ENCODE measurements around the gene TPP2.

The TPP2 gene

DNA sequence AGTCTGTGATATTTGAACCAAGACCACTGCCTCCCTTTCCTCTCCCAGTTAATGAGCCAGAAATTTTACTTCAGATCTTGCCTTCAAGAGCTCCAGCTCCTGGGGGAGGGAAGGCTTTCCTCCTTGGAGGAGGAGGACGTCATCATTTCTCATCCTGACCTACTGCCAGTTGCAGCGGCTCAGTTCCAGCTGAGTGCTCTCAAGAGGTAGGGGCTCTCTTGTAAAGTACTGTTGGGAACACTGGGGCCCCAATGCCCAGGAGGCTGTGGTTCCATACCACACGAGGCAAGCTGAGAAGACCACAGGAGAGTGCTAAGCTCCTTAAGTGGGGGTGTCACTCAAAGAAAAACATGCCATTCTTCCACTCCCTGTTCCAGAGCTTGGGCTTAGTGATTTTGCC, 61.9 kb downstream of the TPP2 start:
- DNase-seq: no peak

DNA sequence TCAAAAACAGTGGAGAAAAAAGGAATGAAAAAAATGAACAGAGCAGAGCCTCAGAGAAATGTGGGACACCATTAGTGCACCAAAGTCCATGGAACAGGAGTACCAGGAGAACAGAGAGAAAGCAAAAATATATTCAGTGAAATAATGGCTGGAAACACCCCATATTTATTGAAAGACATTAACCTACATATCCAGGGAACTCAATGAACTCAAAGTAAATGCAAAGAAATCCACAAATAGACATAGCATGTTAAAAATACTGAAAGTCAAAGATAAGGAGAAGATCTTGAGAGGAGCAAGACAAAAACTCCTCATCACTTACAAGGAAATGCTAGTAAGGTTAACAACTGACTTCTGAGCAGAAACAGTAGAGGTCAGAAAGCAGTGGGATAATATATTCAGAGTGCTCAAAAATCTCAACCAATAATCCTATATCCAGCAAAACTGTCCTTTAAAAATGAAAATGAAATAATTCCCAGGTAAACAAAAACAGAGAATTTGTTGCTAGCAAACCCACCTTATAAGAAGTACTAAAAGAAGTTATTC, 62.5 kb downstream of the TPP2 start:
- DNase-seq: no peak

DNA sequence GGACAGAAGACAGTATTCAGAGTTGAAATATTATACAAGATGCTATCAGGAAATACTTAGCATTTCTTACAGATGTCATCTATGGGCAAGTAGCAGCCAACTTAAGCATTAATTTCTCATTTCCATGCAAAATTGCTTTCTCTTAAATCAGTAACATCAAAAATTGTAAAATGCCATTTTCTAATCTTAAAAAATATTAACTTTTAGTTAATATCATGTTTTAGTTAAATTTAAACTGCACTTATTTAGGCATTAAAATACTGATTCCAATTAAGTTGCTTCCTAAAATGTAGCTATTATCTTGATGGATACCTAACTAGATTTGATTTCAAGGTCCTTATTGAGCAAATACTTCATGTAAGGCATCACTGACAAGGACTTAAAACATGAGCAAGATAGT, 70.2 kb downstream of the TPP2 start:
- DNase-seq: no peak

DNA sequence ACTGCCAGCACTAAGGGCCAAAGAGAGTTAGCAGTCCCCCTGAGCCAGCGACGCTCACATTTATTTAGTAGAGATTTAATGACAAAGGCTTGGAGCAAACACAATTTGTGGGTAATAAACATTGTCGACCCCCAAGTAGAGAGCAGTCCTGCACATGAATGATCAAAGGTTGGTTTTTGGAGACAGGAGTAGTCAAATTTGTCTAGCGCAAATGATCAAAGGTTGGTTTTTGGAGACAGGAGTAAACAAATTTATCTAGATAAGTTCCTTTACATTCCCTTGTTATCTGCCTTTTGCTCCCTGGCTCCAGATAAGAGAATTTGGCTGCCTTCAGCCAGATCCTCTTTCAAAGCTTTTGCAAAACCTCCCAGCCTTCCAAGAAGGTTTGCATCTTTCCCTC, 71.1 kb downstream of the TPP2 start:
- DNase-seq: no peak

DNA sequence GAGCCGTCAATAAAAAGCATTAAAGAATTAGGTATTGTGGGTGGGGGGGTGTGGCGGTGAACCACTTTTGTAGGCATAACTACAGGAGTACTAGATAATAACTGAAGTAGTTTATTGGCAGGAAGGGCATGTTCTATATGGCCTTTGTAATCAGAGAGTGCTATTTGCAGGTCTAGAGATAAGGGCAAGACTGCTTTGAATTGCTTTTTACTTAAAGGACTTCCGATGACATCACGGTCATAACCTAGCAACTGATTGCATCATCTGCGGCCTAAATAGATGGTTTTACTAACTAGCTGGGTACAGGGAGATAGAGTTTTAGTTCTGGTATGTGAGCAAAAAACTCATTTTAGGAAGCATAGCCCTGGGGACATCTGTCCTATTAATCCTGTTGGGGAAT, 73.3 kb downstream of the TPP2 start:
- no peak for DNase-seq

DNA sequence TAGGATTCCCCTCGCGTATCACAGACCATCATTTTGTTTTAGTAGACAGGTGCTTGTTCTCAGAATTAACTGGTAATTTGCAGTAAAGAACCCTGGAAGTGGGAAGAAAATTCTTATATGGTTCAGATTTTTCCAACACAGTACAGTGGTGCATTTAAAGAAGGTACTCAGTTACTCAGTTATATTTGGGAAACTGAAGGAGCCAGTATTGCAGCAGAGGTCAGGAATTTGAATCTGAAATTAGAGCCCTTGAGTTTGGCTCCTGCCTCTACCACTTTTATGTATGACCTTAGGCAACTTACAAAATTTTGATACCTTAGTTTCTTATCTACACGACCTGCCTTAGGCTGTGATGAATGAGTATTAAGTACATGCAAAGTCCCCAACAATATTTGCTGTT, 78.3 kb downstream of the TPP2 start:
- no peak for DNase-seq

DNA sequence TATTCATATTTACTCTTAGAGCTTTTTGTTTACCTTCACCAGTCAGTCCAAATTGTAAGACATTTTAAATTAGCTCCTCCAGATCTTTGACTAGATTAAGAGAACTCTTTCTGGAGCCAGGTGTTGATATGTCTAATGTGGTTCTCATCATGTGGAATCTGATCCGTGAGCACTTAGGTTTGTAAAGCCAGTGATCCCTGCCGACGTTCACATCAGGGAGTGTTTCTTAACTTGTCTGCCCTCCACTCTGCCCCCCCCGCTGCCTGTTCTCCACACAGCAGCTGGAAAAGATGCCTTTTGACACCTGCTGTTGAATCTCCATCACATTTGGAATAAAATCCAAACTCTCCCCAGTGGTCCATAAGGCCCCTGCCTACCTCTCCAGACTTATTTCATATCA, 80.3 kb downstream of the TPP2 start:
- DNase-seq: peak; percentile 34

DNA sequence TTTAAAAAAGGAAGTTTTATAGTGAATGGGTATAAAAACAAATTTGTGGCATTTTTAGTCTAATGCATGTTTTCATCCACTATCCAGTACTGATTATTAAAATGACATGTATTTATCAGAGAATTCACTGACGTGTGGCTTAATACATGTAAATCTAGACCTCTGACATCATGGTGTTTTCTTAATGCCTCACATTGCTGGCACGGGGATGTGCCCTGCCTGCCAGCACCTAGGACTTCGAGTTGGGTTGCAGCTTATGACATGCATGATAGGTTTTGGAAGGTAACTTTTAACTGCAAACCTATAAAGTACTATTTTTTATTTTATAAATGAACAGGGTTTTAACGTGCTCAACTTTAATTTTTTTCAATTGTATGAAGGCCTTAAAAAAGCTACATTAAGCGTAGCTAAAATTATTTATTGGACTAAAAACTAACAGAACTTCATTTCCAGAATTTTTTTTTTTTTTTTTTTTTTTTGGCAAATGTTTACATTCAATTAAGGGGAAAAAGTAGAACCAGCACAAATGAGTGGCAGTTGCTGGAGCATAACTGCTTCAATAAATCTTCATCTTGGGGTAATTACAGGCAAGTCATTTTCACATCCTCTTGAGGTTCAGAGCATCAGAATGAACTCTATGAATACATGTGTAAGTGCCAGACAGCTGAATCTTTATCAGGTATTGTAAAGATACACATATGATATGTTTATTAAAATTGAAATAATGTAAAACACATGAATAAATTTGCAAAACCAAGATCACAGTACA, 81.7 kb downstream of the TPP2 start:
- DNase-seq: no peak

DNA sequence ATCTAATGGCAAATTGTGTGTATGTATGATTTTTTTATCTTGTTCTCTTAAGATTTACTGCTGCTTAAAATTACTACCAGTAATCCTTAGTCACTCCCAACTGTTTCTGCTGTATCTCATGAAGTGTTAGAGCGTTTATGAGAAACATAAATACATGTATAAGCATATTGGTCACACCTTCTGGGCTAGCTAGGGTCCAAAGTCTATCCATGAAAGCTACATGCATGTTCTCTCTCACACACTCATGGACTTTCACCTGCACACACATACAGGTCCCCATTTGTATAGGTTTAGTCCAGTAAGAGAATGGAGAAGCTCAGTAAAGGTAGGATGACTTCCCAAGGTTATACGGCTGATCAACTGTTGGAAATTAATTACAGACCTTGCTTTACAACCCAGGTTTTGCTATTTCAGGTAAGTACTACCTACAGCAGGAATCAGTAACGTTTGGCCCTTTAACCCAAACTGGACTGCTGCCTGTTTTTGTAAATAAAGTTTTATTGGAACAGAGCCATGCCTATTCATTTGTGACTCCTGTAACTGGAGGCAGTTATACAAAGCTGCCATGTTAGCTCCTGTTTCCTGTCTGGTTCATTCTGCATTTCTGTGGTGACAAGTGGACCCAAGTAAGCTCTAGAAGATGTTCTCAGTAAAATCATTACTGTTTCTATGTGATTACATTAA, 82.8 kb downstream of the TPP2 start:
- no peak for DNase-seq

DNA sequence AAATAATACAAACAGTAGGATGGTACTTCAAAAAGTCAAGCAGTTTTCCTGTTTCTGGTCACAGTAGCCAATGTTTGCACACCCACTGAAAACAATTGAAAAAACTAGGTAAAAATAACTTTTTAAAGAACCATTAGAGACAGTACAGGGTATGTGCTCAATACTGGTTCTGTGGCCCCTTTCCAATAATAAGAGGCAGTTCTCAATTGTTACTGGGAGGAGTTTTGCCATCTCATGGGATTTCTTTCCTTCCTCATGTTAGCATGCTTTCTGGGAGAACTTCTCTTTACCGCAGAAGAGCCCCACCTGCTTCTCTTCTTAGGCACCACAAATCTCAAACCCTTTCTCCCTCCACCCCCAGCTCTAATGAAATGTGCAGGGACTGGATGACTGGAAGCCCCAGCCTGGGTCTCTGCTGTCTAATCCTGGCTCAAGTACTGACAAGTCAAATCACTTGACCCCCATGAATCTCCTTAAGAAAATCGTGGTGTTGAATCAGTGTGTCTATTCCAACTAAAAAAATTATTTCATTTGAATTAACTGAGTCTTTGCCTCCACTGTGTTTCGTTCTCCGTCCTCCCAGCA, 83.4 kb downstream of the TPP2 start:
- DNase-seq: no peak

DNA sequence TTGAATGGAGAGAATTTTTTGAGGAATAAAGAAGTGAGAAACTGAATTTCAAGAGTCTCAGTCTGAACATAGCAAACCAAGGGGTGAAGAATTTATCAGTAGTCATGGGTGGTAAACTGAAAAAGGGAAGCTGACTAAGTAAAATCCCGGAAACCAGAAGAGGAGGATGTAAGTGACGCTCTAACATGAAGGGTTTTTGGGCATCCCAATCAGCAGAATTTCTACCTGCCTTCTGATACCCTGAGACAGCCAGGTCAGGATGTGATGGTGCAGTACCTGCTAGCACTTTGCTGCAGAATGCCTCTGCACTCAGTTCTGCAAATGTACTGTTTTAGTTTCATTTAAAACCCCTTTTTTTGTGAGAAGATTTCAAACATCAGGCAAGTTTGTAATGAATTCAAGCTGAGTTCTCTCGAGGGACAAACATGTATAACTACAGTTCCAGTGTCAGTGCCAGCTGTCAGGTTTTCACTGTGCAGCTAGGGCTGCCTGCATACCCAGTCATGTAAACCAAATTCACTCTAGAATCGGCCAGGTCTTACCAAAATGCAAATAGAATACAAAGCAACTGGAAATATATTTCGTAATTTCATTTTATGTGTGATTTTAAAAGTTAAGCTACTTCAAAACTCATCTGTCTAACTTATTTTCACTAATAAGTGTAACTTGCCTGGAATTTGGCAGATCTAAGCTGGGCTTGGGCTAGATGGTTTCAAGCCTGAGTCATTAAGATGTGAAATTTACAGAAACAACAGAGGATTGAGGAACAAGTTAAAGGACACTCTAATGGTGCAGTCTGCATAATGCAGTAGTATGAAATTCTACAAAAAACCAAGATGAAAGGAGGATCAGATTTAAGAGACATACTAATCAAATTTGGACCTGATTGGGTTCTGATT, 84.3 kb downstream of the TPP2 start:
- DNase-seq: no peak

DNA sequence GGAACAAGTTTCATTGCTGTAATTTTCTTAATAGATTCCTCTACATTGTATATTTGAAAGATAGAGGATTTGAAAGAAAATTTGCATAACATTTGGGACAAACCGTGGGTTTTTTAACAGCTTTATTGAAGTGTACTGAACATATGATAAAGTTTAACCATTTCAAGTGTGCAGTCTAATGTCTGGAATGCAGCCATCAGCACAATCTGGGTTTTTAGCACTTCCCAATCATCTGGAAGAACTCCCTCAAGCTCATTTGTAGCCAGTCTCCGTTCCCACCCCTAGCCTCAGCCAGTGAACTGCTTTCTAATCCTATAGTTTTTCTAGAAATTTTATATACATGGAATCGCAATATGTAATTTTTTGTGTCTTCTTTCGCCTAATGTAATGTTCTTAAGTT, 85.4 kb downstream of the TPP2 start:
- DNase-seq: no peak

DNA sequence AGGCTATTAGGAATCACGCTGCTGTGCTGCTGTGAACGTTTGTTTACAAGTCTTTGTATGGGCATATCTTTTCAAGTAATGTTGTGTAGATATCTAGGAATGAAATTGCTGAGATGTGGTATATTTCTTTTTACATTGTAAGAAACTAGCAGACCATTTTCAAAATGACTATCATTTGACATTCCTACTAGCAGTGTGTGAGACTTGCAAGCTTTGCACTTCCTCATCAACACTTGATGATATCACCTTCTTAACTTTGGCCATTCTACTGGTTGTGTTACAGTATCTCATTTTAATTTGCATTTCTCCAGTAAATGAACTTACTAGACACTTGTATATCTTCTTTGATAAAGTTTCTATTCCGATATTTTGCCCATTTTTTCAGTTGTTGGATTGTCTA, 85.9 kb downstream of the TPP2 start:
- DNase-seq: no peak

DNA sequence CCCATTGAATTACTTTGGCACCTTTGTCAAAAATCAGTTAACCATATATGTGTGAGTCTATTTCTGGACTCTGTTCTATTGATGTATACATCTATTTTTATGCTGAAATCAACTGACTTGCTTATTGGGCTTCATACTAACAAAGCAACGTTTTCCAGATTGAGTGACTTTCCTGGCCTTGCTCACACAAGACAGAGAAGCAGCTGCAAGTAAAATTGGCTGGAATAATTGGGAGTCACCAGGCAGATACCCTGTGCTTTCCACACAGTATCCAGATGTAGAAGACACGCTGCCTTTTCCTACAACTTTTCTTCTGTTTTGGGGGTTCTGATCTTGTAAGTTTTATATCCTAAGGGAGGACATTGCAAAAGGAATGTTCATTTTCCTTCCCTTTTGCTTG, 86.9 kb downstream of the TPP2 start:
- no peak for DNase-seq

DNA sequence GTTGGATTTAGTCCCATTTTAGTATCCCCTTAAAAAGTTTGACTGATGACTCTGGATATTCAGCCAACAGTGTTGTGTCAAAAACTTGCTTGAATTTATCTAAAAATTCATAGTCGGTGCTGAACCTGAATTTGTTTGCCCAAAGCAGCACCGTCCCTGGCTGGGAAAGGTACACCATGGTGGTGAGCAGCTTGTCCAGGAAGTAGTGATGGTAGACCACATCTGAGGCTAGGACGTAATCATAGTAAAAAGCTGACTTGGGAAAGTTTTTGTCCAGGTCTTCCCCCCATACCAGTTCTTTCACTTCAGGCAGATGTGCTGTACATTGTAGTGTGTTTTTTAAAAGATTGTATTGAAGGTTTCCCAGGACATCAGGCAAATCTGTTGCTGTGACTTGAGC, 89.2 kb downstream of the TPP2 start:
- no peak for DNase-seq

DNA sequence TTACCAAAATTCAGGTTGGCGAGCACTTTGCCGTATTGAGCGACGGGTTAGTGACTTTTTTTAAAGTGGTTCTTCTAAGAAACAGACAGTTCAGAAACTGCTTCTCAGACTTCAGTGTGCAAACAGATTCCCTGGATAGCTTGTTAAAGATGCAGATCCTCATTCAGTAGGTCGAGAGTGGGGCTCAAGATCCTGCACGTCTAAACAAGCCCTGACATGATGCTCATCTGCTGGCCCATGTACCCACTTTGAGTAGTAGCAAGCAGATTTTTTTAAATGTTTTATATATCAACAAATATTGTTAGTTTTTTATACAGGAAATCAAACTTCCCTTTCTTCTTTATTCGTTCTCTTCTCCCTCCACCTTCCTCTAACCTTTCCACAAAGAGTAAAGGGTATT, 90.7 kb downstream of the TPP2 start:
- no peak for DNase-seq

DNA sequence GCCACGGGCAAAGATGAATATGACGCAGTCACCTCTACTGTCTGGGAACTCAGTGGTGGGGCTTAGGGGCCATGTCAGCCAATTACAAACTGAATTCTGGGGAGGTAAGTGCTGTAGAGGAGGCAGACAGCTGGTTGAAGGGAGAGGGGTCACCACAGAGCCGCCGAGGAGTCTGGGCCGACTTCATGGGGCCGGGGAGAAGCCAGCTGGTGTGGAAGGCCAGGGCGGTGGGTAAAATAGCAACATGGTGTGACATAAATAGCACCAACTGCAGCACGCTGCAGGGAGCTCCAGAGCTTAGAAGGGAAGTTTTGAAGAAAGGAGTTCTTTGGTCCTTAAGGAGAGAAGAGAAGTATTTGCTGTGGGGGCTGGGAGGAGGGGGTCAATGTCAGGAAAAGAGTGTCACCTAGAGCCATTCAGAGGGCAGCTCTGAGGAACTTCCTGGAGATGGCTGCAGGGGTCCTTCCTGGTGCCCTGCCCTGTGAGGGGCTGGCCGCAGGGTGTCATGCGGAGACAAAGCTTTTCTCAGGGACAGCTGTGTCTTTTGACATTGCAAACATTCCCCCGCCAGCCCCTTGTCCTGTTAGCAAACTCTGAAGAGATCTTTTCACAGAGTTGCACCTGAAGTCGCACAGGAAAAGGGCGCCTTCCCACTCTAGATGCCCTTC, 91.7 kb downstream of the TPP2 start:
- DNase-seq: no peak

DNA sequence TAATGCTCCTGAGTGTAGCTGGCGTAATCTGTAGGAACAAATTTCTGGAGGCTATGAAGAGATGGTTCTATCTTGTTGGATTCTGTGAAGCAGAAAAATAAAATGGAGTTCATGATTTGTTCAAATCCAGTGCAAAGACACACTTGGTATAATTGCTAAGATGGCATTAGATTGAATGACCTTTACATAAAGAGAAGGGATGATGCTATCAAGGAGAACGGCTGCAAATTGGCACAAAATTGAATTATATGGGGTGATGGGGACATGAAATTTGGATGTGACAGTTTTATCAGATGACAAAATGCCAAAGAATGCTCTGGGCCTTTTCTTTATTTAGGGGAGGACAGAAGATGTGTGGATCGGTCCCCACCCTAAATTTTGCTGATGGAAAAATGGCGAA, 94.1 kb downstream of the TPP2 start:
- DNase-seq: no peak

DNA sequence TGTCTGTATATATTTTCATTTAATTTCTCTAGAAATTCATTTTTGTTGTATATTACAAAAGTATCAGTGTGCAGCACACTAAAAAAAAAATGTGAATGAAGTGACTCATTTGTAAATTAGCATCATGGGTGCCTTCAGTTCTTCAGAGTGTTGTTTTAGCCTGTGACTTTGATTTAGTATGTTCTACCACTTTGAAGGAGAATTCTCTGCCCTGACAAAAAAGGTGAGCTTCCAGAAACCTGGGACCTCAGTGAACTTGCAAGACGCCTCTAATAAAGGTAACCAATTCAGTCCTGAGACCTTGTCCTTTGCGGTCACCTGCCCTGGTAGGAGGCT, 95.7 kb downstream of the TPP2 start:
- DNase-seq: no peak

DNA sequence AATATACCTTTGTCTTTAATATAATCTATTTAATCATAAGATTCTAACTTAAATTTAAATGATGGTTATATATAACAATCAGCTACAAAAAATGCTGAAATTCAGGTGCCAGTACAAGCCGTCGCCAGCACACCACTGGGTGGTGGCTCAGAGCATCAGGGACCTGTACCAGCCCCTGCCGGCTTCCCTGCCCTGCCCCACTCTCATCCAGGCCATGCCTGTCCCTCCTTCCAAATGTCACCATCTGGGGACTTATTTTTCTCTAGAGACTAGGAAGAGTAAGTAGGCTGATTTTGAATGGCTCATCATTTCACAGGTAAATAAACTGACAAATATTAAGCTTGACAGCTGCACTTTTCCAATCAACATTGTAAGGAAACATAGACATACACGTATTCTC, 96.5 kb downstream of the TPP2 start:
- no peak for DNase-seq

DNA sequence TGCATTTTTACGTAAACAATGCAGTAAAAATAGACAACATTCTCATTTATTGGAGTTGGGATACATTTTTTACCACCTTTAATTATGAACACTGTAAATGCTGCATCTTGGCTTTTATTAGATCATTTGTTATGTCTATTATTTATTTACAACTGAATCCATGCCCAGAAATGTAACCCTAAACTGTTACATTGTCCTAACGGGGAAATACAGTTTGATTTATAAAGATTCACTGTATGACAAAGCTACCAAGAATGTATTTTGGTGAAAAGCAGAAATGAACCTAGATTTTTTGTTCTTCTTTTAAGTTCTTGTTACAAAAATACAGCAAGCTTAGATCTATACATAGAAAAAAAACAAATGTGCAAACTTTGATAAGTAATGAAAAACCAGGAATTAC, 97.0 kb downstream of the TPP2 start:
- DNase-seq: no peak

DNA sequence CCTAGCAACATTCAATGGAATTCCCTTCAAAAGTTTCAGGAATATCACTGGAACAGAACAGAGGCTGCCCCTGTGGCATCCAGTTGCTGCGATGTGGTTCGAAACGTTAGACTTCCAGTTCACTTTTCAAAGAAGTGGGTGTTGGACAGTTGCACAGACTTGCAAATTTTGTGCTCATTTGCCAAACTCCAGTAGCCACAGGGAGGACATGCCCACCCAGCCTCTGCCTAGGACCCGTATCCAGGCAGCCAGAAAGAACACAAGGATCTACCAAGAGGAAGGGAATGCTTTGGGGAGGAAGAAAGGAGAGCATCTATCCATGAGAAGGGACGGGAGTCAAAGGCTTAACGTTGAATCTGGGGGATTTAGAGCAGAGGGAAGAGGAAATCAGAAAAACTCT, 98.2 kb downstream of the TPP2 start, which contains the start of gene METTL21C:
METTL21C (minus strand) TSS at position 108 of the 400 bp plus-strand sequence. CDS start 546 bp downstream, outside the sequence.
- DNase-seq: no peak

DNA sequence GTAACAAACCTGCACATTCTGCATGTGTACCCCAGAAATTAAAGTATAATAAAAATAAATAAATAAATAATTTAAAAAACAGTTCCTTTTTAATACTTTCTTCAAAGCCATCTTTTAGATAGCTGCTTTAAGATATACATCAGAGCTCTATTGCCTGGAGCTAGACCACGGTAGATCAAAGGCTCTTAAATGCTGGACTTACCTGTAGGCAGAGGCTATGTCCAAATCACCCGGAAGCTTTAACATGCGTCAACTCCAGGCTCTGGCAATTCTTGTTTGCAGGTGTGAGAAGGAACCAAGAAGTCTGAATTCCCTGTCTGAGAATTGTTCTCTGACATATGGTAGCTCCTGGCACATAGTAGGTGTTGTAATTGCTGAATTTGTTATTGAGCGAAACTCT, 99.7 kb downstream of the TPP2 start:
- no peak for DNase-seq

Data from NCI-H2107 (cell line).